Ovary (tissue), 9 donors: ENCODE results near the gene ABL1. TPM values are rescaled to one million over a fixed set of nuclear protein-coding genes. Genes with fewer than 3 reads are reported as not detected.

Experiments
- DNase-seq, 5 donors: peaks; one replicate each; pipeline ENCODE4 v3.0.0-alpha.2; 2019 to 2020
- H3K27ac ChIP-seq, 2 donors: fragments of 200-600 bp; one replicate each; pipeline versions ENCODE4 v1.5.1 to v1.8.0; 2019 to 2022
- H3K27me3 ChIP-seq: fragments of 200-600 bp; one replicate; pipeline ENCODE4 v1.8.0; 2022
- H3K36me3 ChIP-seq: fragments of 200-600 bp; sonication (generic); one replicate; pipeline ENCODE4 v1.5.1; 2019
- H3K4me1 ChIP-seq: one replicate; pipeline ENCODE4 v1.8.1; 2013; ENCODE audit warnings: mild to moderate bottlenecking, moderate library complexity; ENCODE audit not compliant: insufficient read depth
- H3K4me3 ChIP-seq: fragments of 200-600 bp; sonication (generic); one replicate; pipeline ENCODE4 v1.5.1; 2017
- H3K9me3 ChIP-seq, 2 donors: fragments of 200-600 bp in 1 of 2; sonication (generic) in 1 of 2; one replicate each; pipeline versions ENCODE4 v1.5.1 to v1.8.1; 2013 to 2019; ENCODE audit warnings: mild to moderate bottlenecking in 1 of 2, moderate library complexity in 1 of 2
- CTCF ChIP-seq, 3 donors: fragments of 450-650 bp in 2 of 3; fragments of 200-600 bp in 1 of 3; IDR thresholded peaks; one replicate each; pipeline versions ENCODE4 v1.5.1 to v1.8.0; 2016 to 2022; ENCODE audit warnings: antibody characterized with exemption in 3 of 3, mild to moderate bottlenecking in 1 of 3
- EP300 ChIP-seq: sonication (generic); formaldehyde crosslinking; IDR thresholded peaks from one replicate; pipeline ENCODE4 v1.6.1; 2017; ENCODE audit warnings: antibody characterized with exemption
- POLR2A ChIP-seq: fragments of 450-650 bp; IDR thresholded peaks from one replicate; pipeline ENCODE4 v1.6.1; 2017; ENCODE audit warnings: antibody characterized with exemption, mild to moderate bottlenecking, moderate library complexity
- WGBS, 3 donors: extraction: QIAGEN DNeasy Blood & Tissue Kit in 1 of 3; methylation state at CpG; one replicate each; pipeline versions ENCODE4 v1.1.5 to v1.1.7; 2013 to 2017; 5-methylcytosine and 5-hydroxymethylcytosine counted together
- intact Hi-C, 4 donors: fragments of 100-400 bp; cut with DNase I; formaldehyde crosslinking; loops; one replicate each; pipeline versions ENCODE4 v1.11.0 to v1.15.1; 2022 to 2023
- polyA plus RNA-seq, 2 donors: library from polyadenylated mRNA; stranded (reverse); fragments of 200-250 nt in 1 of 2; fragments of 350-450 nt in 1 of 2; fragmentation: Illumina TruSeq in 1 of 2; extraction: RNeasy Lipid Tissue Mini Kit (QIAGEN cat#74804) in 1 of 2; gene quantifications; one replicate each; pipeline ENCODE4 v1.2.3, GENCODE V29; 2013 to 2014
- total RNA-seq, 7 donors: library from RNA; depleted of rRNA in 2 of 7; stranded (reverse); fragments of >200 nt in 2 of 7; fragmentation: NEBNext Ultra II Directional in 3 of 7; extraction: Animal tissue kit (Norgen Biotek cat#: 25700) in 3 of 7; gene quantifications; one replicate each; pipeline versions ENCODE4 v1.1.0 to v1.2.4, GENCODE V29; 2016 to 2023
- donor health status: DM: no; HTN: no; CAD: no; lungs with moderate emphysema.
- donor health status: DM: no; HTN: no; CAD: no.
- donor health status: Bipolar disorder and iron deficiency.
- donor health status: DM: yes; HTN: yes; CAD: no.
- donor health status: DM: no; HTN: no; CAD: no.
- donor health status: DM: yes; HTN: yes; CAD: no.

Gene ABL1
- total and polyA plus RNA-seq, 9 donors, result 39.4 to 112 (median 75.1) TPM

GRCh38 chr9:130901498-130902203, 66.6 kb downstream of the ABL1 start:
- no peak for DNase-seq
- no peak overlapping the region for H3K27ac ChIP-seq
- H3K4me3 ChIP-seq, result no peak overlapping the region
- WGBS, 3 donors, result 77 to 79% (median 78%) methylated on average over 14 to 17 of the region's 17 CpGs
- no peaks in the 10 kb centered on the region for H3K9me3 ChIP-seq
- no peaks in the 10 kb centered on the region for H3K27me3 ChIP-seq
- H3K36me3 ChIP-seq, result no peaks in the 10 kb centered on the region
- intact Hi-C loops, result no loop called here
- peaks cover 3% of the 10 kb centered on the region for H3K4me1 ChIP-seq
- TF ChIP-seq EP300, result no peak
- no peak for TF ChIP-seq CTCF (IDR thresholded peaks at IDR 0.05)

GRCh38 chr9:130902204-130903185, 67.4 kb downstream of the ABL1 start:
- H3K9me3 ChIP-seq, result no peaks in the 10 kb centered on the region
- intact Hi-C loops, result no loop called here

GRCh38 chr9:130903194-130904069, 68.4 kb downstream of the ABL1 start:
- no peak for TF ChIP-seq POLR2A
- no peak for TF ChIP-seq CTCF (IDR thresholded peaks at IDR 0.05)
- TF ChIP-seq EP300, result no peak
- H3K27ac ChIP-seq, result no peak overlapping the region
- H3K4me3 ChIP-seq, result no peak overlapping the region
- 61 to 73% (median 66%) methylated on average over 23 to 25 of the region's 25 CpGs for WGBS, 3 donors
- intact Hi-C loops, result no loop called here
- no peaks in the 10 kb centered on the region for H3K27me3 ChIP-seq
- H3K9me3 ChIP-seq, result no peaks in the 10 kb centered on the region
- DNase-seq, result no peak
- H3K4me1 ChIP-seq, result peaks cover 3% of the 10 kb centered on the region
- H3K36me3 ChIP-seq, result no peaks in the 10 kb centered on the region

More at GRCh38 chr9:130902204-130903185, 67.4 kb downstream of the ABL1 start:
- TF ChIP-seq POLR2A, result no peak
- TF ChIP-seq CTCF (IDR thresholded peaks at IDR 0.05), result no peak
- no peak for TF ChIP-seq EP300
- Histone ChIP-seq H3K4me3 (no peak overlapping the region), H3K27me3 (no peaks in the 10 kb centered on the region), H3K4me1 (peaks cover 3% of the 10 kb centered on the region), H3K27ac (no peak overlapping the region), H3K36me3 (no peaks in the 10 kb centered on the region)
- WGBS, 3 donors, result 49 to 61% (median 51%) methylated on average over 26 to 27 of the region's 27 CpGs
- no peak for DNase-seq
